Stomach (tissue), 4 donors: ENCODE measurements around the gene C2CD4A.

Source experiments
- EP300 ChIP-seq: sonication (generic); formaldehyde crosslinking; IDR thresholded peaks from one replicate; pipeline ENCODE4 v1.6.1; 2017; ENCODE audit warnings: antibody characterized with exemption
- POLR2A ChIP-seq, 4 donors: fragments of 450-650 bp; IDR thresholded peaks; one replicate each; pipeline ENCODE4 v1.6.1; 2016; ENCODE audit warnings: antibody characterized with exemption in 4 of 4, control low read depth in 2 of 4, mild to moderate bottlenecking in 1 of 4, moderate library complexity in 1 of 4
- TF ChIP-seq, protein P1 (sequence below), 7 experiments: fragments of 450-650 bp in 4 of 7; fragments of 200-600 bp in 3 of 7; sonication (generic) in 3 of 7; IDR thresholded peaks; one replicate each; pipeline ENCODE4 v1.5.1; 2016 to 2019; ENCODE audit warnings: antibody characterized with exemption in 7 of 7, control low read depth in 2 of 7, mild to moderate bottlenecking in 1 of 7

DNA sequence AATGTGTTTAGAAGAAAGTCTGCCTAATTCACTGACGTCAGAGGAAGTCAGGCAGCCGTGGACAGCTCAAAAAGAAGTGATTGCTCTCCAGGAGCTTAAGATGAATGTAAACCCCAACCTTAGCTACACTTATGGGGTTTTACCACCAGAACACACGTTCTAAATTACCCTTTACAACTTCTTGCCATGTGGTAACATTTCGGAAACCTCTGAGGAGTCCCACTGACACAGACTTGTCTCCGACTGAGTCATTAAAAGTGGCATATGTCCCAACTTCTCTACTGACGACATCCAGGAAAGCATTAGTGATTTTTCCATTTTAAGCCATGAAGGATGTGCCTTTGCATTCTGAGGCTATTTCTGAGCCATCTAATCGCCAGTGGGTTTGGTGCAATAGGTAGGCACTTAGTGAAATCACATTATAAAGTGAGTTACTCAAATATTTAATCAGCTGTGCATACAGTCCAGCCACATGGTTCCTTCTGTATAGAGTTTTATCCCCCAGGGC lies 32.4 kb downstream of the C2CD4A start:
- TF ChIP-seq, protein P1, sequence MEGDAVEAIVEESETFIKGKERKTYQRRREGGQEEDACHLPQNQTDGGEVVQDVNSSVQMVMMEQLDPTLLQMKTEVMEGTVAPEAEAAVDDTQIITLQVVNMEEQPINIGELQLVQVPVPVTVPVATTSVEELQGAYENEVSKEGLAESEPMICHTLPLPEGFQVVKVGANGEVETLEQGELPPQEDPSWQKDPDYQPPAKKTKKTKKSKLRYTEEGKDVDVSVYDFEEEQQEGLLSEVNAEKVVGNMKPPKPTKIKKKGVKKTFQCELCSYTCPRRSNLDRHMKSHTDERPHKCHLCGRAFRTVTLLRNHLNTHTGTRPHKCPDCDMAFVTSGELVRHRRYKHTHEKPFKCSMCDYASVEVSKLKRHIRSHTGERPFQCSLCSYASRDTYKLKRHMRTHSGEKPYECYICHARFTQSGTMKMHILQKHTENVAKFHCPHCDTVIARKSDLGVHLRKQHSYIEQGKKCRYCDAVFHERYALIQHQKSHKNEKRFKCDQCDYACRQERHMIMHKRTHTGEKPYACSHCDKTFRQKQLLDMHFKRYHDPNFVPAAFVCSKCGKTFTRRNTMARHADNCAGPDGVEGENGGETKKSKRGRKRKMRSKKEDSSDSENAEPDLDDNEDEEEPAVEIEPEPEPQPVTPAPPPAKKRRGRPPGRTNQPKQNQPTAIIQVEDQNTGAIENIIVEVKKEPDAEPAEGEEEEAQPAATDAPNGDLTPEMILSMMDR (IDR thresholded peaks at IDR 0.05), result no peak
- TF ChIP-seq POLR2A (IDR thresholded peaks at IDR 0.05) (no peak), EP300 (no peak)
